Measurements from ENCODE around the gene LMNB1.
"Not testable (repeated sequence)": the region's sequence is repeated elsewhere in the genome, so short reads cannot be mapped to it uniquely, and the experiment has no call there.

The LMNB1 gene

DNA sequence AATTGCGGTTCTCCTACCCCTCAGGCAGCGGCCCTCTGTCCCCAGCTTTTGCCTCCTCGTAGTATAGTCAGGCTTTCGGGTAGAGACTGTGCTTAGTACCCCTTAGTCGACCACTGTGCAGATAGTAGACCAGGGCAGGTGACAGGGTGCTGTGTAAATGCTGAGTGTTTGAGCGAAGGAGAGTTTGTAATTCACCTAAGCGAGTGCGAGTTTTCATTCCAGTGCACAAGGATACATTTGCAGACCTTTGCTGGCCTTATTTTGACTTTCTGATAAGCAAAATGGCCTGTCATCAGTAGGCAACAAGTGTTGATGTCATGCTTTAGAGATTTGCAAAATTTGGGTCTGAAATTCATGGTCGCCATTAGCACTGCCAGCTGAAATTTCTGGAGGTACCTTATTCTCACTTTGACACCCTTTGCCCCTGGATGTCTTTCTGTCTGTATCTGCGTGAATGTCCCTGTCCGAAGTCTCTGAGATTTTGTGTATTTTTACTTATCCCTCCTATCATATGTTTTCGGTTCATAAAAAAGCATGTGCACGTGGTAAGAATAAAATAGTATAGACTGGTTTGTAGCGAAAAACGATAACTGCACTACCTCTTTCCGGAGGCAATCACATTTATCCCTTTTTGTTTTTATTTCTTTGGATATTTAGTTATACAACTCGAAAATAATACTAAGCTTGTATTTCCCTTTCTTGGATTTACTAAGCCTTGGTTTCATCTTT lies 1.9 kb downstream of the LMNB1 start:
- no peak for DNase-seq (ENCODE audit: low read depth)

GRCh38 chr5:126780165-126780827 lies 3.4 kb downstream of the LMNB1 start:
- DNase-seq (ENCODE audit: low read depth), result no peak

GRCh38 chr5:126788409-126788808 lies 11.5 kb downstream of the LMNB1 start:
- DNase-seq (ENCODE audit: low read depth), result not testable (repeated sequence)

GRCh38 chr5:126793097-126793496 lies 16.2 kb downstream of the LMNB1 start:
- no peak for DNase-seq (ENCODE audit: low read depth)

DNA sequence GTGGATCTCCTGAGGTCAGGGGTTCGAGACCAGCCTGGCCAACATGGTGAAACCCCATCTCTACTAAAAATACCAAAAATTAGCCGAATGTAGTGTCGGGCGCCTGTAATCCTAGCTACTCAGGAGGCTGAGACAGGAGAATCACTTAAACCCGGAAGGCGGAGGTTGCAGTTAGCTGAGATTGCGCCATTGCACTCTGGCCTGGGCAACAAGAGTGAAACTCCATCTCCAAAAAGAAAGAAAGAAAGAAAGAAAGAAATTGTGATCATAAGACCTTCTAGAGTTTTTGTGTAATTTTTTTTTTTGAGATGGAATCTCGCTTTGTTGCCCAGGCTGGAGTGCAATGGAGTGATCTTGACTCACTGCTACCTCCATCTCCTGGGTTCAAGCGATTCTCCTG lies 16.7 kb downstream of the LMNB1 start:
- not testable (repeated sequence) for DNase-seq (ENCODE audit: low read depth)

DNA sequence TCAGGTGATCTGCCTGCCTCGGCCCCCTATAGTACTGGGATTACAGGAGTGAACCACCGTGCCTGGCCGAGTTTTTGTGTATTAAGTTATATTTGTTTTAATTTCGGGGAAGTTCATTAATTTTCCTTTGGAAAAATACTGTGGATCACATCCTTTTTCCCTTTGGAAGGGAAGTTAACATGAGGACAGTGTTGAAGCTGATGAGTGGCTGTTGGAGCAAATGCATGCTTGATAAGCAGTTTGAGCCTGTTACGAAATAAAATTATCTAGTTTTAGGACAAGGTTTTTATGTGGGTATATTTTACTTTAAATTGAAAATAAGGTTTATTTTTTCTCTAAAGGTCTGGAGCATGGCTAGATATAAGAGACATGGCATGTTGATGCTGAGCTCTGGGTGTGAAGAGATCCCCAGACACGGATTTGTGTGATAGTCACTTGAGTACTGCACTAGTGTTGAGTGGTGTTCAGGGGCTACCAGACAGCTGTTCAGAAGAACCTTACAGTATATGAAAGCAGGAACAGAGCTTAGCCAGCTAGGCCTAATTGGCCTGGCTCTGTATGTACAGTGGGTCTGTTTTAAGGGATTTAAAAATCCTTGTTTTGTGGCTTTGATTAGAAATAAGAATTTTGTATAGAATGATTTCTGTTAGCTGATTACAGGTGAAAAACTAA lies 17.4 kb downstream of the LMNB1 start:
- DNase-seq (ENCODE audit: low read depth), result no peak

DNA sequence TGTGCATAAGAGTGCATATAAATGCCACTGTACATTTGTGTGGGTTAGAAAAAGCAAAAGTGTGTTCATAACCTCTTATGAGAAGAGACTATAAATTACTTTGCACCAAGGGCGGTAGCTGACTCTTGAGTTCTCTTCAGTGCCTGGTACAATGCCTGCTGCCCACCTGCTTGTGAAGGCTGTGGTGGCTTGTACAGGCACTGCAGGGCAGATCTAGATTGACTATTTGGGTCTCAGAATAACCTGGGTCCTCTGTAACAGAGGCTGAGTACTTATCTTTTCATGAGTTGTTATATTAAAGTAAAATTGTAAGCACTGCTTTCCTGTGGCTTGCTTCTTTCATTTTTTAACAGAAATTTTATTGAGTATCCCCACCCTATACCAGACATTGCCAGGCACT lies 22.8 kb downstream of the LMNB1 start:
- DNase-seq (ENCODE audit: low read depth), result no peak

DNA sequence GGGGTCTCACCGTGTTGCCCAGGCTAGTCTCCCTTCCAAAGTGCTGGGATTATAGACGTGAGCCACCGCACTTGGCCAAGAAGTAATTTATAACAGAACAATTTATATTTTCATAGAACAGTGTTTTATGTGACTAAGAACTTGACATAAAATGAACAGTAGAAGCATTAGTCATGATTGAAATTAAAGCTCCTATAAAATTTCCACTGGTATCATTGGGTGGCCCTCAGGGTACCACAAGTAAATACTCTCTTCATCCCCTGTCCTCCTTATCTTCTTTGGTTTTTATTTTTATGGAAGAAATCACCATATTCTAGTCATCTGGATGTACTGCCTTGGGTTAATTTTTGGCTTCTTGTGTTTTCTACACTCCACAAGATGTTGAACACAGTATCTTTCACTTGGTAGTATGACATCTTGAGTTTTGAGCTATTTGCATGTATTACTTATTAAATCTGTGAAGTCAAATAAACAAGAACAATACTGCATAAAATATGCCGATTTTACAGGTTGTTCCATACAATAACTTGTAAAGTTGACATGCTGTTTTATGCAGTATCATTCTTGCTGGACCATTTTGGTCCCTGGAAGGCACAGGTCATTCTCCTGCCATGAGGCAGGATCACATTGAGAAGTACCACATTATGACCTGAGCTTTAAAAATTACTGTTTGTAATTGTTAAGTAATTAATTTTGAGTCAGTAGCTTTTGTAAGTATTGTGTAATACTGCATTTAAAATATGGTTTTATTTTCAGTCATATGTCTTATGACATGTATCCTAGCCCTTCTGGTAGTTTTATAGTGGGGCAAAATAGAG lies 24.4 kb downstream of the LMNB1 start:
- no peak for DNase-seq (ENCODE audit: low read depth)

DNA sequence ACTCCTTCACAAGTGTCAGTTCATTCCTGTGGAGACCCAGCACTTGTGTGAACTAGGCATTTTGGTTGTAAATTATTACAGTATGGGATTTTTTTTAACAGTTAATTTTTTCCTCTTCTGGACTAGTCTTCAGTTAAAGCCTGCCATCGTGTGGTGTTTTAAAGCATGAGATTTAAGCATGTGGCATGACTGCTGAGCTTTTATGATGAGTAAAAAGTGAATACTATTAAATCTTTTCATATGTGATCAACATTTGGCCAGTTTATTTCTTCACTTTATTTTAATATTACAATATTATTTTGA lies 25.0 kb downstream of the LMNB1 start:
- DNase-seq (ENCODE audit: low read depth), result no peak

DNA sequence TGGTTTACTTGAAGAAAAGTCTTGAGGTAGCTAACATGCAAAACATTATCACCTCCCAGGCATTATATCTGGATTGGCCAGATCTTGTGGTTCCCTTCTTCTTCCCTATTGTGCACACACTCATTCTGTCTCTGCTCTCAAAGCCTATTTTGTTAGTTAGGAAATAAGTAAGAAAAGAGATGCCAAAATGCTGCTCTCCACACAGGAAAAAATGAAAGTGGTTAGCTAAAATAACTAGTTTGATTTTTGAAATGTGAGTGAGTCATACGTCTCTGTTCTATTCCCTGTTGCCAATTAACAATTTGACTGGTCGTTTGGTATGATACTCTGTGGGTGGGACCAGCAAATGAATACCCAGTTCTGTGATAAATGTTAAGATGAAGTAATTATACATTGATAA lies 28.1 kb downstream of the LMNB1 start:
- no peak for DNase-seq (ENCODE audit: low read depth)

GRCh38 chr5:126808521-126808988 lies 31.6 kb downstream of the LMNB1 start:
- no peak for DNase-seq (ENCODE audit: low read depth)

- no peak for DNase-seq (ENCODE audit: low read depth)
Observed at GRCh38 chr5:126809916-126810315, 33.0 kb downstream of the LMNB1 start.

- DNase-seq (ENCODE audit: low read depth), result no peak
Observed at GRCh38 chr5:126810596-126811380, 33.9 kb downstream of the LMNB1 start.

DNA sequence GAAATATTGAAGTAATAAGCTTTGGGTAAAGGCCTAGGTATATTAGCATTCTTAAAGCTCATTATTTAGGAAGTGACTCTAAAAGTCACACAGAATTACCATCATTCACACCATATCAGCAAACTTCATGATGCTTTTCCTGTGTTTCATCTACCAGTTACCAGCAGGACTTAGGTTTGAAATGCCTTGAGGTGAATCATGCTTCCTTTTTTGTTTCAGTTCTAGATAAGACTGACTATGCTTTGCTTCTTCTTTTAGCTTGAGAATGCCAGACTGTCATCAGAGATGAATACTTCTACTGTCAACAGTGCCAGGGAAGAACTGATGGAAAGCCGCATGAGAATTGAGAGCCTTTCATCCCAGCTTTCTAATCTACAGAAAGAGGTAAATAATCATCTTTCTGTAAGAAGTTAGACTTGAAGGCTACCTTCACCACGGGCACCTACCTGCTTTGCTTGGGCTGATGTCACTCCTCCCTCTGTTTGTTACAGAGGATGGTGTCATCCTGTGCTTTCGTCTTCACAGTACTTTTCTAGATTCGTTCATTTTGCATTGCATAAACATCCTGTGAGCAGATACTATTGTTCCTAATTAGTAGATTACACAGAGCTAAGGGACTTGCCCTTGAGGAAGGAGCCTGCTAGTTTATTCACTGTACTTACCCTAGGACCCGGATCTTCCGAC lies 34.7 kb downstream of the LMNB1 start:
- no peak for DNase-seq (ENCODE audit: low read depth)

- DNase-seq (ENCODE audit: low read depth), result no peak
Observed at GRCh38 chr5:126812199-126812570, 35.2 kb downstream of the LMNB1 start.

DNA sequence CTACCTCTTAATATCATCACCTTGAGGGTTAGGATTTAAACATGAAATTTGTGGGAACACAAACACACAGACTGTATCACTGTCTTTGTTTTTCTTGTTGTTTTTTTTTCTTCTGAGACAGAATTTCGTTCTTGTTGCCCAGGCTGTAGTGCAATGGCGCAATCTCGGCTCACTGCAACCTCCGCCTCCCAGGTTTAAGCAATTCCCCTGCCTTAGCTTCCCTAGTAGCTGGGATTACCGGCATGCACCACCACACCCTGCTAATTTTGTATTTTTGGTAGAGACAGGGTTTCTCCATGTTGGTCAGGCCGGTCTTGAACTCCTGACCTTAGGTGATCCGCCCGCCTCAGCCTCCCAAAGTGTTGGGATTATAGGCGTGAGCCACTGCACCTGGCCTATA lies 36.9 kb downstream of the LMNB1 start:
- not testable (repeated sequence) for DNase-seq (ENCODE audit: low read depth)

GRCh38 chr5:126814721-126815404 lies 37.9 kb downstream of the LMNB1 start:
- no peak for DNase-seq (ENCODE audit: low read depth)

DNA sequence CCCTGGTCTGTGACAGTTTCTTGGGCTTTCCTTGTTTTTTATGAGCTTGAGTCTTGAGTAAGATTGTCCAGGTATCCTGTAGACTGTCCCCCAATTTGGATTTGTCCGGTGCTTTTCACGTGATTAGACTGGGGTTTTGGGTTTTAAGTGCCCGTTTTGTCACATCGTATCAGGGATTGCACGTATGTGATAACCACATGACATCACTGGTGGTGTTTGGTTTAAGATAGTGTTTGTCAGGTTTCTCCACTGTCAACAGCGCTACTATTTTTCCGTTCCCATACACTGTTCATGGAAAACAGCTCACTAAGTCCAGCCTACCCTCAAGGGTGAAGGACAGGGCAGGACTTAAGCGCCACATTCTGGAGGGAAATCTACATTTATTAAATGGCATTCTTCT lies 39.7 kb downstream of the LMNB1 start:
- DNase-seq (ENCODE audit: low read depth), result no peak

DNA sequence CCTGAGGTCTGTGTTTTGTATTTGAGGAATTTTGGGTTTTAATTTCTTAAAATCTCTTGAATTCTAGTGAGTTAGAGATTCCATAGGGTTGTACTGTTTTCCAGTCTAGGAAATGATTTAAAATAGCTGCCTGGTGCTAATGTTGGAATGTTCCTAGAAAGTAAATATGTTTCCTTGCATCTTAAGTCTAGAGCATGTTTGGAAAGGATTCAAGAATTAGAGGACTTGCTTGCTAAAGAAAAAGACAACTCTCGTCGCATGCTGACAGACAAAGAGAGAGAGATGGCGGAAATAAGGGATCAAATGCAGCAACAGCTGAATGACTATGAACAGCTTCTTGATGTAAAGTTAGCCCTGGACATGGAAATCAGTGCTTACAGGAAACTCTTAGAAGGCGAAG lies 41.8 kb downstream of the LMNB1 start:
- no peak for DNase-seq (ENCODE audit: low read depth)

- DNase-seq (ENCODE audit: low read depth), result no peak
Observed at GRCh38 chr5:126819253-126819652, 42.3 kb downstream of the LMNB1 start.
